Mesothelial cell of epicardium (in vitro differentiated cells): ENCODE results near the gene GAR1. TPM values are rescaled to one million over a fixed set of nuclear protein-coding genes. Genes with fewer than 3 reads are reported as not detected.
"Not testable (repeated sequence)": the region's sequence is repeated elsewhere in the genome, so short reads cannot be mapped to it uniquely, and the experiment has no call there.

Experiments
- DNase-seq, 2 experiments: peaks; one replicate each; pipeline ENCODE4 v3.0.0; 2021; ENCODE audit warnings: low spot score in 2 of 2; ENCODE audit not compliant: unreplicated experiment in 2 of 2
- H3K27ac Mint-ChIP-seq: 2 replicates; pipeline ENCODE4 v1.8.0; 2021; ENCODE audit warnings: mixed read lengths
- H3K27me3 Mint-ChIP-seq: 2 replicates; pipeline ENCODE4 v1.8.0; 2021; ENCODE audit warnings: low read depth, mixed read lengths
- H3K36me3 Mint-ChIP-seq: 2 replicates; pipeline ENCODE4 v1.8.0; 2021; ENCODE audit warnings: mixed read lengths
- H3K4me1 Mint-ChIP-seq: 2 replicates; pipeline ENCODE4 v1.8.0; 2021; ENCODE audit warnings: mixed read lengths
- H3K4me3 Mint-ChIP-seq: 2 replicates; pipeline ENCODE4 v1.8.0; 2021; ENCODE audit warnings: mild to moderate bottlenecking, moderate library complexity, mixed read lengths
- H3K9me3 Mint-ChIP-seq: 2 replicates; pipeline ENCODE4 v1.8.0; 2021; ENCODE audit warnings: mixed read lengths
- CTCF ChIP-seq: fragments of 200-600 bp; sonication (generic); IDR thresholded peaks from one replicate; pipeline ENCODE4 v1.5.0; 2021; ENCODE audit warnings: antibody characterized with exemption; ENCODE audit not compliant: unreplicated experiment
- total RNA-seq: library from RNA; stranded (reverse); gene quantifications from 3 replicates; pipeline ENCODE4 v1.2.1, GENCODE V29; 2021

Gene GAR1
- total RNA-seq, 1 donor from 2014 or later = 25.6 TPM

- Mint-ChIP-seq H3K27me3 (peaks cover 4% of the 10 kb centered on the region), H3K27ac (no peak within 1 kb of the TSS), H3K36me3 (no peaks in the 10 kb centered on the region), H3K9me3 (no peaks in the 10 kb centered on the region), H3K4me3 (no peak within 1 kb of the TSS), H3K4me1 (peaks cover 7% of the 10 kb centered on the region)
- no peak for TF ChIP-seq CTCF
- no peak for DNase-seq
These were observed 32.4 kb downstream of the GAR1 start, which contains the start of gene LRIT3 for GRCh38 chr4:109847896-109848442. TSS of gene LRIT3 (plus strand) at chr4:109848107. CDS start at chr4:109848202, 95 bp downstream.

- no peak for DNase-seq
- H3K4me1 Mint-ChIP-seq = peaks cover 7% of the 10 kb centered on the region
- no peaks in the 10 kb centered on the region for H3K36me3 Mint-ChIP-seq
- H3K27me3 Mint-ChIP-seq = peaks cover 4% of the 10 kb centered on the region
- no peaks in the 10 kb centered on the region for H3K9me3 Mint-ChIP-seq
- TF ChIP-seq CTCF = no peak
- no peak overlapping the region for H3K4me3 Mint-ChIP-seq
- no peak overlapping the region for H3K27ac Mint-ChIP-seq
These were observed 32.9 kb downstream of the GAR1 start for GRCh38 chr4:109848501-109848900.

GRCh38 chr4:109850601-109851000, 35.0 kb downstream of the GAR1 start:
- Mint-ChIP-seq H3K4me3 (no peak overlapping the region), H3K4me1 (peaks cover 7% of the 10 kb centered on the region), H3K27ac (no peak overlapping the region), H3K36me3 (no peaks in the 10 kb centered on the region), H3K27me3 (peaks cover 4% of the 10 kb centered on the region), H3K9me3 (peaks cover 2% of the 10 kb centered on the region)
- TF ChIP-seq CTCF = no peak
- DNase-seq = no peak

GRCh38 chr4:109859426-109860300, 44.1 kb downstream of the GAR1 start:
- H3K4me1 Mint-ChIP-seq, H3K27me3 Mint-ChIP-seq, H3K27ac Mint-ChIP-seq, DNase-seq, H3K4me3 Mint-ChIP-seq, H3K36me3 Mint-ChIP-seq: not testable (repeated sequence)
- peaks cover 46% of the 10 kb centered on the region for H3K9me3 Mint-ChIP-seq

- TF ChIP-seq CTCF = no peak
- Mint-ChIP-seq H3K4me1 (no peaks in the 10 kb centered on the region), H3K36me3 (peaks cover 3% of the 10 kb centered on the region), H3K4me3 (no peak overlapping the region), H3K9me3 (peaks cover 39% of the 10 kb centered on the region), H3K27ac (no peak overlapping the region), H3K27me3 (no peaks in the 10 kb centered on the region)
- no peak for DNase-seq
These were observed 45.7 kb downstream of the GAR1 start for GRCh38 chr4:109861271-109861670.

GRCh38 chr4:109861916-109862511, 46.5 kb downstream of the GAR1 start:
- H3K4me3 Mint-ChIP-seq = no peak overlapping the region
- no peak for TF ChIP-seq CTCF
- H3K27ac Mint-ChIP-seq = no peak overlapping the region
- H3K27me3 Mint-ChIP-seq = no peaks in the 10 kb centered on the region
- no peaks in the 10 kb centered on the region for H3K4me1 Mint-ChIP-seq
- H3K36me3 Mint-ChIP-seq = peaks cover 3% of the 10 kb centered on the region
- peaks cover 35% of the 10 kb centered on the region for H3K9me3 Mint-ChIP-seq
- DNase-seq = no peak
